Astrocyte of the cerebellum (primary cell): ENCODE results near the gene KRTAP12-1.

Source experiments
- DNase-seq: peaks from one replicate; pipeline ENCODE4 v3.0.0-alpha.2; 2011; ENCODE audit warnings: low read depth
- H3K4me3 ChIP-seq: 2 replicates; pipeline ENCODE4 v1.5.1; 2011; ENCODE audit warnings: mild to moderate bottlenecking, low read depth, low read length, moderate library complexity
- CTCF ChIP-seq: IDR thresholded peaks from 2 replicates; pipeline ENCODE4 v1.5.1; 2012; ENCODE audit warnings: low read length, low read depth, moderate library complexity, mild to moderate bottlenecking; ENCODE audit errors: missing control alignments
- in situ Hi-C: cut with HindIII; loops from 2 replicates; pipeline ENCODE4 v1.10.0; 2017; ENCODE audit warnings: low sequenced_read_pairs

The KRTAP12-1 gene

GRCh38 chr21:44703731-44704635 lies 22.0 kb upstream of the KRTAP12-1 start:
- TF ChIP-seq CTCF = no peak
- H3K4me3 ChIP-seq = no peak overlapping the region
- DNase-seq = no peak
- in situ Hi-C loops = no loop called here

GRCh38 chr21:44702973-44703730 lies 21.2 kb upstream of the KRTAP12-1 start:
- in situ Hi-C loops = no loop called here
- DNase-seq = no peak
- no peak for TF ChIP-seq CTCF
- no peak overlapping the region for H3K4me3 ChIP-seq

GRCh38 chr21:44702111-44702972 lies 20.4 kb upstream of the KRTAP12-1 start:
- H3K4me3 ChIP-seq = no peak overlapping the region
- in situ Hi-C loops = no loop called here
- no peak for TF ChIP-seq CTCF
- DNase-seq = no peak

- TF ChIP-seq CTCF = no peak
- in situ Hi-C loops = no loop called here
- H3K4me3 ChIP-seq = no peak overlapping the region
- DNase-seq = no peak
These were observed 19.6 kb upstream of the KRTAP12-1 start for GRCh38 chr21:44701541-44701940.

- in situ Hi-C loops = no loop called here
- no peak for DNase-seq
- no peak overlapping the region for H3K4me3 ChIP-seq
- TF ChIP-seq CTCF = no peak
These were observed 19.0 kb upstream of the KRTAP12-1 start for GRCh38 chr21:44701023-44701400.
